Breast epithelium (tissue), 4 donors: ENCODE measurements around the gene GALNT9. TPM values are rescaled to one million over a fixed set of nuclear protein-coding genes. Genes with fewer than 3 reads are reported as not detected.

Source experiments
- DNase-seq, 2 donors: peaks; one replicate each; pipeline ENCODE4 v3.0.0-alpha.2; 2019; ENCODE audit warnings: low spot score in 2 of 2
- H3K27ac ChIP-seq, 2 donors: fragments of 200-600 bp; sonication (generic) in 1 of 2; one replicate each; pipeline ENCODE4 v1.5.1; 2016 to 2019; ENCODE audit warnings: mild to moderate bottlenecking in 1 of 2
- H3K27me3 ChIP-seq, 2 donors: fragments of 200-600 bp; sonication (generic) in 1 of 2; one replicate each; pipeline versions ENCODE4 v1.5.1 to v1.6.0; 2017 to 2019; ENCODE audit warnings: control low read depth in 1 of 2, mild to moderate bottlenecking in 1 of 2
- H3K36me3 ChIP-seq: fragments of 200-600 bp; one replicate; pipeline ENCODE4 v1.5.1; 2019
- H3K4me1 ChIP-seq, 2 donors: fragments of 200-600 bp; sonication (generic); one replicate each; pipeline ENCODE4 v1.5.1; 2016 to 2019; ENCODE audit warnings: control low read depth in 1 of 2
- H3K4me3 ChIP-seq, 3 donors: fragments of 200-600 bp; sonication (generic); 1 replicate in 2 of 3; 2 replicates in 1 of 3; pipeline ENCODE4 v1.5.1; 2016 to 2019; ENCODE audit warnings: mild to moderate bottlenecking in 3 of 3, moderate library complexity in 2 of 3
- H3K9me3 ChIP-seq, 2 donors: fragments of 200-600 bp; sonication (generic) in 1 of 2; one replicate each; pipeline ENCODE4 v1.5.1; 2016 to 2019; ENCODE audit warnings: control low read depth in 1 of 2
- CTCF ChIP-seq, 3 donors: fragments of 450-650 bp; IDR thresholded peaks; one replicate each; pipeline ENCODE4 v1.5.1; 2016 to 2017; ENCODE audit warnings: antibody characterized with exemption in 3 of 3, mild to moderate bottlenecking in 3 of 3, moderate library complexity in 3 of 3
- POLR2A ChIP-seq: fragments of 450-650 bp; IDR thresholded peaks from one replicate; pipeline ENCODE4 v1.6.1; 2016; ENCODE audit warnings: antibody characterized with exemption, mild to moderate bottlenecking, moderate library complexity
- POLR2AphosphoS5 ChIP-seq, 3 donors: sonication (generic); formaldehyde crosslinking; IDR thresholded peaks; one replicate each; pipeline ENCODE4 v1.6.1; 2017; ENCODE audit warnings: antibody characterized with exemption in 3 of 3
- intact Hi-C: fragments of 100-400 bp; cut with DNase I; formaldehyde crosslinking; loops from one replicate; pipeline ENCODE4 v1.15.1; 2023; ENCODE audit warnings: low total_unique reads
- total RNA-seq, 3 donors: library from RNA; depleted of rRNA; stranded (reverse); fragments of >200 nt; gene quantifications; one replicate each; pipeline ENCODE4 v1.1.0, GENCODE V29; 2016

The GALNT9 gene
- total RNA-seq, 3 donors from 2014 or later, result 2.9 TPM; not detected in 2

GRCh38 chr12:132357623-132358186 is 28.3 kb upstream of the GALNT9 start:
- no peak overlapping the region for H3K4me3 ChIP-seq
- intact Hi-C loops, result no loop called here
- peaks cover 0 to 37% of the 10 kb centered on the region in 2 donors for H3K27me3 ChIP-seq
- H3K9me3 ChIP-seq, result peaks cover 0 to 3% of the 10 kb centered on the region in 2 donors
- H3K4me1 ChIP-seq, result no peaks in the 10 kb centered on the region
- H3K27ac ChIP-seq, result no peak overlapping the region
- TF ChIP-seq POLR2A (no peak), POLR2AphosphoS5 (IDR thresholded peaks at IDR 0.05) (no peak), CTCF (IDR thresholded peaks at IDR 0.05) (no peak)
- no peaks in the 10 kb centered on the region for H3K36me3 ChIP-seq
- DNase-seq, result no peak

- peaks cover 0 to 3% of the 10 kb centered on the region in 2 donors for H3K9me3 ChIP-seq
- no peak overlapping the region for H3K4me3 ChIP-seq
- DNase-seq, result peak in 1 of 2 donors; percentile 27
- H3K4me1 ChIP-seq, result no peaks in the 10 kb centered on the region
- H3K36me3 ChIP-seq, result no peaks in the 10 kb centered on the region
- peaks cover 0 to 44% of the 10 kb centered on the region in 2 donors for H3K27me3 ChIP-seq
- intact Hi-C loops, result no loop called here
- TF ChIP-seq POLR2AphosphoS5 (IDR thresholded peaks at IDR 0.05) (no peak), CTCF (IDR thresholded peaks at IDR 0.05) (no peak), POLR2A (no peak)
- no peak overlapping the region for H3K27ac ChIP-seq
Measured at GRCh38 chr12:132356691-132357622, 27.6 kb upstream of the GALNT9 start.

- no peaks in the 10 kb centered on the region for H3K4me1 ChIP-seq
- TF ChIP-seq POLR2AphosphoS5 (IDR thresholded peaks at IDR 0.05), result no peak
- TF ChIP-seq POLR2A, result no peak
- no peak for TF ChIP-seq CTCF (IDR thresholded peaks at IDR 0.05)
- no peak overlapping the region for H3K4me3 ChIP-seq
- no peaks in the 10 kb centered on the region for H3K36me3 ChIP-seq
- H3K27ac ChIP-seq, result no peak overlapping the region
- no peak for DNase-seq
- peaks cover 0 to 53% of the 10 kb centered on the region in 2 donors for H3K27me3 ChIP-seq
- peaks cover 0 to 3% of the 10 kb centered on the region in 2 donors for H3K9me3 ChIP-seq
- intact Hi-C loops, result no loop called here
Measured at GRCh38 chr12:132355742-132356681, 26.6 kb upstream of the GALNT9 start.

GRCh38 chr12:132354982-132355680 is 25.7 kb upstream of the GALNT9 start:
- Histone ChIP-seq H3K9me3 (no peaks in the 10 kb centered on the region), H3K27me3 (peaks cover 0 to 53% of the 10 kb centered on the region in 2 donors), H3K4me1 (no peaks in the 10 kb centered on the region), H3K4me3 (no peak overlapping the region), H3K27ac (no peak overlapping the region), H3K36me3 (no peaks in the 10 kb centered on the region)
- DNase-seq, result no peak
- intact Hi-C loops, result no loop called here
- TF ChIP-seq CTCF (IDR thresholded peaks at IDR 0.05) (no peak), POLR2AphosphoS5 (IDR thresholded peaks at IDR 0.05) (no peak), POLR2A (no peak)
